HG03060 (cell line): ENCODE results near the gene SPTSSA.
A peak's percentile ranks its signal among the peaks of the same experiment; 100 is the strongest.
"Not testable (repeated sequence)": the region's sequence is repeated elsewhere in the genome, so short reads cannot be mapped to it uniquely, and the experiment has no call there.

Experiments
- ATAC-seq: cut with Tn5 transposase; IDR thresholded peaks from one replicate; pipeline ENCODE4 v1.9.1; 2021; ENCODE audit warnings: low read depth, moderate number of reproducible peaks; ENCODE audit not compliant: unreplicated experiment

SPTSSA gene

GRCh38 chr14:34462132-34462893 is at the start of gene SPTSSA:
Gene SPTSSA (minus strand): TSS chr14:34462240. CDS start chr14:34462207, 33 bp downstream.
- ATAC-seq, result peak; percentile 50

- ATAC-seq, result no peak
Observed at GRCh38 chr14:34507884-34508283, 45.8 kb upstream of the SPTSSA start.

- no peak for ATAC-seq
Observed at GRCh38 chr14:34507459-34507858, 45.4 kb upstream of the SPTSSA start.

GRCh38 chr14:34505124-34505491 is 43.1 kb upstream of the SPTSSA start:
- not testable (repeated sequence) for ATAC-seq

- not testable (repeated sequence) for ATAC-seq
Observed at GRCh38 chr14:34504027-34504426, 42.0 kb upstream of the SPTSSA start.

GRCh38 chr14:34502545-34503225 is 40.6 kb upstream of the SPTSSA start:
- ATAC-seq, result no peak

GRCh38 chr14:34502001-34502400 is 40.0 kb upstream of the SPTSSA start:
- ATAC-seq, result no peak

GRCh38 chr14:34501004-34501580 is 39.1 kb upstream of the SPTSSA start:
- no peak for ATAC-seq

GRCh38 chr14:34498684-34499412 is 36.8 kb upstream of the SPTSSA start:
- no peak for ATAC-seq

GRCh38 chr14:34496679-34497513 is 34.9 kb upstream of the SPTSSA start:
- ATAC-seq, result no peak

- ATAC-seq, result no peak
Observed at GRCh38 chr14:34496007-34496678, 34.1 kb upstream of the SPTSSA start.

GRCh38 chr14:34489324-34489723 is 27.3 kb upstream of the SPTSSA start:
- no peak for ATAC-seq

GRCh38 chr14:34488528-34488927 is 26.5 kb upstream of the SPTSSA start:
- no peak for ATAC-seq

GRCh38 chr14:34484726-34485125 is 22.7 kb upstream of the SPTSSA start:
- ATAC-seq, result no peak

GRCh38 chr14:34482463-34482862 is 20.4 kb upstream of the SPTSSA start:
- ATAC-seq, result no peak

GRCh38 chr14:34479694-34480093 is 17.7 kb upstream of the SPTSSA start:
- ATAC-seq, result no peak

- ATAC-seq, result no peak
Observed at GRCh38 chr14:34478261-34478660, 16.2 kb upstream of the SPTSSA start.

GRCh38 chr14:34476036-34476435 is 14.0 kb upstream of the SPTSSA start:
- ATAC-seq, result not testable (repeated sequence)

- ATAC-seq, result no peak
Observed at GRCh38 chr14:34475163-34475562, 13.1 kb upstream of the SPTSSA start.
